Activated CD4-positive, alpha-beta T cell treated with anti-CD3 and anti-CD28 coated beads, Interleukin-2, amount 50 U/mL, for 24 hours (primary cell): Measurements from ENCODE around the gene SDSL.

Experiments used
- DNase-seq, 2 donors: peaks; one replicate each; pipeline ENCODE4 v3.0.0-alpha.2; 2020; ENCODE audit warnings: low read depth in 1 of 2, low spot score in 1 of 2

SDSL gene, protein sequence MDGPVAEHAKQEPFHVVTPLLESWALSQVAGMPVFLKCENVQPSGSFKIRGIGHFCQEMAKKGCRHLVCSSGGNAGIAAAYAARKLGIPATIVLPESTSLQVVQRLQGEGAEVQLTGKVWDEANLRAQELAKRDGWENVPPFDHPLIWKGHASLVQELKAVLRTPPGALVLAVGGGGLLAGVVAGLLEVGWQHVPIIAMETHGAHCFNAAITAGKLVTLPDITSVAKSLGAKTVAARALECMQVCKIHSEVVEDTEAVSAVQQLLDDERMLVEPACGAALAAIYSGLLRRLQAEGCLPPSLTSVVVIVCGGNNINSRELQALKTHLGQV

DNA sequence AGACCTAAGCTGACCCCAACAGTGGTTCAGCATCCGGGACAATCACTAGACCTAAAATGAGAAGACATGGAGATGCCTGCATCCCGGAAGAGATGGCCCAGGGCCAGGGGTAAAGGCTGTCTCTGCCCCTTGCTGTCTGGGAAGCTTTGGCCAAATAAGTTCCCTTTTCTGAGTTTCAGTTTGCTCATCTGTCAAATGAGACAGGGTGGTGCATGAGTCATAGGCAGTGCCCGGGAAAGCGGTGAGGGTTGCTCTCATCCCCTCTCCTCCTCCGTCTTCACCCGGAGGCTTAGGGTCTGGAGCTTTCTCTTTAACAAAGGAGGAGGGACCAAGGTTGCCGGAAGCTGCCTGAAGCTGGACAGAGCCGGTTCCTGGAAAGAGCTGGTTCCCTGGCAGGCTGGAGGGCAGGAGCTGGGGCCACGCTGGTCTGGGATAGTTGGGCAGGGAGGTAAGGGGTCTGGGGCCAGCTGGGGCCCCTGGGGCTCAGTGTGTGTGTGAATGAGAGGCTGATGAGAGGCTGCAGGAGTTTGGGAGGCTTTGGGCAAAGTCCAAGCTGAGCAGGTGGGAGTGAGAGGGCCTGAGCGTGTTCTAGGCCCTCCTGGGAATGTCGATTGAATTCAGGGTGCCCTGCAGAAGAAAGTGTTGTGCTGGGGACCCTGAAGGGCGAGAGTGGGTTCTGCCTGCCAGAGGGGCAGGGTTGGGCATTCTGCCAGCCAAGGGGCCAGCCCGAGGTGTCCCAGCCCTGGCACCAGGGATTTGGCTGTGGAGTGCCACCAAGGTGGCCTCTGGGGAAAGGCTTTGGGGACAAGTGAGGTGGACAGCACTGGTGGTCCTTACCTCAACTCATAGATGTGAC is at the start of gene SDSL:
SDSL (plus strand) TSS at position 351 of the 856 bp plus-strand sequence. CDS start 5,603 bp downstream, outside the sequence.
- no peak for DNase-seq

DNA sequence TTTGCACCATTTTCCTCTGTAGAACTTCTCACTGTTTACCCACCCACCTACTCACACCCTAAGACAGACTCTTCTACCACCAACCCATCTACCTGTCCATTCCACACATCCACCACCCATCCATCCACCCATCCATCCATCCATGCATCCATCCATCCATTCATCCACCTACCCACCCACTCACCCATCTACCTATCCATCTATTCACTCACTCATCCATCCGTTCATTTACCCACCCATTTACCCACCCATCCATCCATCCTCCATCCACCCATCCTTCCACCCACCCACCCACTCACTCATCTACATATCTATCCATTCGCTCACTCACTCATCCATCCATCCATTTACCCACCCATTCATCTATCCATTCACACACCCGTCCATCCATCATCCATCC is 48.7 kb upstream of the SDSL start:
- DNase-seq: no peak

DNA sequence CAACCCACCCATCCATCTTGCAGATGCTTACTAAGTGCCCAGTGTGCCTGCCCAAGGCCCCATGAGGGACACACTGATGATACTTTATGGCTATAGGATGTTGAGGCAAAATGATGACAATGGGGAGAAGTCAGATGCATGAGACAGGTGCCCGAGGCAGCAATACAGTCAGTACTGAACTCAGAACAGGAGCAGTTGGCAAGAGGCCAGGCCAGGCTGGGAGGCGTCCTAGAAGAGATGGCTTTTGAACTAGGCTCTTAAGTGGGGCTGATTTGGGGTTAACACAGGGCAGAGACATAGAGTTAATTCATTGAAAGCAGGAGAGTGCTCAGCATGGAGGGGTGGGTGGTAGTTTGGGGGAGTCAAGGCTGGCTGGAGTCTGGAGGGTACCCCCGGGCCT is 48.2 kb upstream of the SDSL start:
- no peak for DNase-seq

DNA sequence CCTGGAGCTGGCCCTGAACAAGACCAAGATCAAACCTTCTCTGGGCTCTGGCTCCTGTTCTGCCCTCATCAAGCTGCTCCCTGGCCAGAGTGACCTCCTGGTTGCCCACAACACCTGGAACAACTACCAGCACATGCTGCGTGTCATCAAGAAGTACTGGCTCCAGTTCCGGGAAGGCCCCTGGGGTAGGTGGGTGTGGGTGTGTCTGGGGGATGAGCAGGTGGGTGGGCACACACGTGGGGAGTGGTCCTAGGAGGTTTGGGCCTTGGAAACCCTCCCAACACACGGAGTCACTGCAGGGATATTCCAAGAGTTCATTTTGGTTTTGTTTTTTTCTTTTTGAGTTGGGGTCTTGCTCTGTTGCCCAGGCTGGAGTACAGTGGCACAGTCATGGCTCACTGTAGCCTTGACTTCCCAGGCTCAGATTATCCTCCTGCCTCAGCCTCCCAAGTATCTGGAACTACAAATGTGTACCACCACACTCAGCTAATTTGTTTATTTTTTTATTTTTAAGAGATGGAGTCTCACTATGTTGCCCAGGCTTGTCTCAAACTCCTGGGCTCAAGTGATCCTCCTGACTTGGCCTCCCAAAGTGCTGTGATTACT is 47.3 kb upstream of the SDSL start:
- no peak for DNase-seq

DNA sequence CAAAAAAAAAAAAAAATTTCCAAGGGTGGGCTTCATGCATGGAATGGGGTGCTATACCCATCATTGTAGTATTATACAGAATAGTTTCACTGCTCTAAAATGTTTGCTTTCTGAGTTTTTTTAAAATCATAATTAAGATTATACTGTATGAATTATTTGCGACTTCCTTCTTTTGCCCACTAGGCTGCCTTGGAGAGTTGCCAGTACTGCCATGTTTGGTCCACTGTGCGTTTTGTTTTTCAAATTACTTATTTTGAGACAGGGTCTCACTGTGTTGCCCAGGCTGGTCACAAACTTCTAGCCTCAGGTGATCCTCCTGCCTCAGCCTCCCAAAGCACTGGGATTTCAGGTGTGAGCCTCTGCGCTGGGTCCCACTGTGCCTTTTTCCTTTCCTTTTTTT is 43.9 kb upstream of the SDSL start:
- no peak for DNase-seq

DNA sequence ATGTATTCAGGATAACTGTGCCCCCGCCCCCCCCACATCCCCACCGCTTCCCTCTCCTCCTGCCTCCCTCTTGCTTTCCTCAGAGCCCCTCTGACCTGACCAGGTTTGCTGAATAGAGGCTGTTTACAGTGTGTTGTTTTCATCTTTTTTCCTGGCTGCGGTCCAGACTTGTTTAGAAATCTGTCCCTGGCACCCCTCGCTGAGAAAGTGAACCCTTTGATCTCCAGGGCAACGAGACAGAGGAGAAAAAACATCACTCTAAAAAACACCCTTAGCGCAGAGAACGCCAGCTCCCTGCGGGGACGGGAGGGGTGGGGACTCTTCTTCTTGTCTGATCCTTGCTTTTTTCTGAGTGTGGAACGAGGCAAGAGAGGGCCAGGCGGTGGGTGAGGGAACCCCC is 41.0 kb upstream of the SDSL start:
- DNase-seq: no peak

DNA sequence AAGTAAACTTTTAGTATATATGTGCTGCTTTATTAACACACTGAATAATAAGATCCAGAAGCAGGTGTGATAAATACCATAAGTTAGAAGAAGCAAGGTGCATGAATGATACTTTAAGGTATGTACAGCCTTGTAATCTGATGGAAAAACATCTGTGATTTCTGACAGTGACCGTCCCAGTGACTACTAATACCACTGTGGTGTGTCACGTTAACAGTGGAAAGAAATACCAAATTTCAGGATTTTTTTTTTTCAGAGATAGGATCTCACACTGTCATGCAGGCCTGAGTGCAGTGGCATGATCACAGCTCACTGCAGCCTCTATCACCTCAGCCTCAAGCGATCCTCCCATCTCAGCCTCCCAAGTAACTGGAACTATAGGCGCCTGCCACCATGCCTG is 40.0 kb upstream of the SDSL start:
- DNase-seq: no peak

DNA sequence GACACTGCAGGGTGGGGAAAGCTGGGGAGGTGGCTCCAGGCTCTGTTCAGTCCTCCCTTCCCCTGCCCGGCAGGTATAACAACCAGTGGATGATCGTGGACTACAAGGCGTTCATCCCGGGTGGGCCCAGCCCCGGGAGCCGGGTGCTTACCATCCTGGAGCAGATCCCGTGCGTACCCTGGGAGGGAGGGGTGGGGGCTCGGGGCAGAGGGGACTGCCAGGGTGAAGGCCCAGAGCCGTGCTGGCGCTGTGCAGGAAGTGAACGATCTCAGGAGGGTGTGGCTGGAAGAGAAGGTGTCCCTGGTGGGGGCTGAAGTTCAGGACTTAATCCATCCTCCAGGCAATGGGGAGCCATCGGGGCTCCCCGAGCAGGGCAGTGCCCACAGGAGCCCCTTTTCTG is 37.4 kb upstream of the SDSL start:
- no peak for DNase-seq

DNA sequence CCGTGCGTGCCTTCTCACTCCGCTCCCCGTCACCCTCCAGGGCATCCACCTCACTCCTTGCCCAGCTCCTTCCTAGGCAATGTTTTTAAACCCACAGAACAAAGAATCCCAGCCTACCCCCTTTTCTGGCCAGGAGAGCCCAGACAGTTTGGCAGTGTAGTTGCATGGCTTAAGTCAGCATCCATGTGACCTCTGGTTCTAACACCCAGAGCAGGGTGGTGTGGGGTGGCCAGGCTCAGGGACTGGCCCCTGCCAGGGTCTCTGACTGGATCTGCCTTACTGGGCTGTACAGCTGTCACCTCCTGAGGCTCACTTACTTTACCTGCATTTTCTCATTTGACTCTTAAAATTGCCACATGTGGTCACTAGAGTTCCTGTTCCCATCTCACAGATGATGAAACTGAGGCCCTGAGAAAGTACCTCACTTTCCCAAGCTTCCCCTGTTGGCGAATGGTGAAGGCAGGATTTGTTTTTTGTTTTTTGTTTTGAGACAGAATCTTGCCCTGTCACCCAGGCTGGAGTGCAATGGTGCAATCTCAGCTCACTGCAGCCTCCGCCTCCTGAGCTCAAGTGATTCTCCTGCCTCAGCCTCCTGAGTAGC is 36.8 kb upstream of the SDSL start:
- no peak for DNase-seq

DNA sequence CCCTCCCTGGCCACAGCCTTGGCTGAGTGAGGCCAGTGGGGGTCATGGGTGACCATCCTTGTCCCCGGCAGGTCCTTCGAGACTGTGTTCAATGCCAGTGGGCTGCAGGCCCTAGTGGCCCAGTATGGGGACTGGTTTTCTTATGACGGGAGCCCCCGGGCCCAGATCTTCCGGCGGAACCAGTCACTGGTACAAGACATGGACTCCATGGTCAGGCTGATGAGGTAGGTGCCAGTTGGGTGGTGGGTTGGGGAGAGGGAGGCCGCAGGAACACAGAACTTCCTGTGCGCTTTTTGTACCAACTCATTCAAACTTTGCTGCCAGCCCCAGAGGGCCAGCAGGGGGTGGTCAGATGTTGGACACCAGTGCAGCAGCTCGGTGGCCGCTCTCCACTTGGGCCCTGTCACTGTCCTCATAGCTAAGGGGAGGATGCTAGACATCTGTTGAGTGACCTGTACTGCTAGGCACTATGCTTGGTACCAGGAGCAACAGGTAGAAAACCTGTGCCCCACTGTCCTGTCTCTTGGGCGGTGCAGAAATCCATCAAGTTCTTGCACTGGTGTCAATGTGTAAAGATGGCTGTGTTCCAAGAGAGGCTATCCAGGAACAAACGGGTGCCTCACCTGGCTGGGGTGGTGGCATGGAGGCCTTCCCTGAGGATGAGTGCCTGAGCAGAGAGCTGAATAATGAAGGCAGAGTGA is 35.2 kb upstream of the SDSL start:
- no peak for DNase-seq

DNA sequence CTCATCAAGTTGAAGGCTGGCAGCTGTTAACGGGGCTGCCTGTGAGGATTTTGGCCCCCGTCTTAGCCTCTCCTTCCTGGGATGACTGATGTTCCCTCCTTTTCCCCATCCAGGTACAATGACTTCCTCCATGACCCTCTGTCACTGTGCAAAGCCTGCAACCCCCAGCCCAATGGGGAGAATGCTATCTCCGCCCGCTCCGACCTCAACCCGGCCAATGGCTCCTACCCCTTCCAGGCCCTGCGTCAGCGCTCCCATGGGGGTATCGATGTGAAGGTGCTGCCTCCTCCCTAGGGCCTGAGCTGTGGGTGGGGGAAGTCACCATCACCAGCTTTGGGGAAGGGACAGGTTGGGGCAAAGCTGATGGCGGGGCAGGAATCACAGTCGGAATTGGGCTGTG is 34.5 kb upstream of the SDSL start:
- DNase-seq: no peak

DNA sequence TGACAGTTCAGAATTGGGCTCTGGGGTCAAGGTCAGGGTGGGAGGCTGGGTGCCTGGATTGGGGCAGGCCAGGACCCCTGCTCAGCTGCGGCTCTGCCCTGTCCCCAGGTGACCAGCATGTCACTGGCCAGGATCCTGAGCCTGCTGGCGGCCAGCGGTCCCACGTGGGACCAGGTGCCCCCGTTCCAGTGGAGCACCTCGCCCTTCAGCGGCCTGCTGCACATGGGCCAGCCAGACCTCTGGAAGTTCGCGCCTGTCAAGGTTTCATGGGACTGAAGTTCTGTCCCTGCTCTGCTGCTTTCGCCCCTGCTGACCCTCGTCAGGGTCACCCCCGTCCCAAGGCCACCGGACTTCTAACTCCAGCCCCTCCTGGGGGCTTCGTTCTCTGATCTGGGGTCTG is 33.8 kb upstream of the SDSL start:
- DNase-seq: no peak

DNA sequence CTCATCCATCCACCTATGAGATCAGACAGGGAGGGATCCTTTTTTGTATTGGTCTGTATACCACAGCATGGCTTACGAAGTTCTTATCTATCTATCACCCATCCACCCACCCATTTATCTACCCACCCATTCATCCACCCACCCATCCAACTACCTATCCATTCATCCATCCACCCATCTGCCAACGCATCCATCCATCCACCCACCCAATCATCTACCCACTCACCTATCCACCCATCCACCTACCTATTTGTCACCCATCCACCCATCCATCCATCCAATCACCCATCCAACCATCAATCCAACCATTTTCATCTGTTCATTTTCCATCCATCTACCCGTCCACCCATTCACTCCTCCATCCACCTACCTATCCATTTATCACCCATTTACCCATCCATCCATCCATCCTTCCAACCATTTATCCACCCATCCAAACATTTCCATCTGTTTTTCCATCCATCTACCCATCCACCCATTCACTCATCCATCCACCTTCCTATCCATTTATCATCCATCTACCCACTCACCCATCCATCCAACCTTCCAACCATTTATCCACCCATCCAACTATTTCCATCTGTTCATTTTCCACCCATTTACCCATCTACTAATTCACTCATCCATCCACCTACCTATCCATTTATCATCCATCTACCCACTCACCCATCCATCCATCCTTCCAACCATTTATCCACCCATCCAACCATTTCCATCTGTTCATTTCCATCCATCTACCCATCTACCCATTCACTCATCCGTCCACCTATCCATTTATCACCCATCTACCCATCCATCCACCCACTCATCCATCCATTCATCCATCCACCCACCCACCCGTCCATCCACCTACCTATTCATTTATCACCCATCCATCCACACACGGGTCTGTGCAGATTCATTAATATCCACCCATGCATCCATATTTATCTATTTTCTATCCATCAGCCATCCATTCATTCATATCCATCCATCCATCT is 31.8 kb upstream of the SDSL start:
- no peak for DNase-seq

DNA sequence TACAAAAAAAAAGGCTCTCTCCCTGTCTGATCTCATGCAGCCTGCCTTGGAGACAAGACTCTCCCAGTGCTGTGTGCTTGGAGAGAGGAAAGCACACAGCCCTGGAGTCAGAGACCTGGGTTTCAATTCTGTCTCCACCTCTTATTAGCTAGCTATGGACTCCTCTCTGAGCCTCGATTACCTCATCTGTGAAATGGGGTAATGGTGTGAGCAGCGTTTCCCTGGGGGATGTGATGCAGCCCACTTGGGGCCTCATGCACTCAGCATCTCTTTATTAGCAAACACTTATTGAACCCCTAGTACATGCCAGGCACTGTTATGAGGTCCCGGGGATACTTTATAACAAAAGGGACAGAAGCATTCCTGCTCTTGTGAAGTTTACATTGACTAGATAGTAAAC is 31.0 kb upstream of the SDSL start:
- no peak for DNase-seq

DNA sequence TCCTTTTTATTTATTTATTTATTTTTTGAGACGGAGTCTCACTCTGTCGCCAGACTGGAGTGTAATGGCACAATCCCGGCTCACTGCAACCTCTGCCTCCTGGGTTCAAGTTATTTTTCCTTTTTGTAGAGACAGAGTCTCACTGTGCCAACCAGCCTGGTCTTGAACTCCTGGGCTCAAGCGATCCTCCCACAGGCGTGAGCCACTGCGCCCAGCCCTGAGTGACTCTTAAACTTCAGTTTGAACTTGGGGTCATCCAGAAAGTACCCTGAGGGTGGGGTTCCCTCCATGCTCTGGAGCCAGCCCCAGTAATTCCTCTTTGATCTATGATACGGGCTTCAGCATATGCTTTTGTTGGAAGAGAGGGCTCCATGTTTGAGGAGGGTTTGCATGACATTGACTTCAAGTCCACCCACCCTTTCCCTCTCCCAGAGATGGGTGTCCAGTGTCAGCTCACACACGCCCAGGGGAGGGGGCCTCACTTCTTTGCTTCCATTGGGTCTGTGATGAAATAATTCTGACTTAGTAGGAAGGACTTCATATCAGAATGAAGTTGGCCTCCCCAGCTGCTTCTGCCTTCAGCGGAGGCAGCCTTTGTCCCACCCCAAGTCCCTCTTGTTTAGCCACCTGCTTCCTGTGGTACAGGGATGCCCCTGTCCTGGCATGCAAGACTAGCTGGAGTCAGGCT is 30.4 kb upstream of the SDSL start:
- DNase-seq: no peak

DNA sequence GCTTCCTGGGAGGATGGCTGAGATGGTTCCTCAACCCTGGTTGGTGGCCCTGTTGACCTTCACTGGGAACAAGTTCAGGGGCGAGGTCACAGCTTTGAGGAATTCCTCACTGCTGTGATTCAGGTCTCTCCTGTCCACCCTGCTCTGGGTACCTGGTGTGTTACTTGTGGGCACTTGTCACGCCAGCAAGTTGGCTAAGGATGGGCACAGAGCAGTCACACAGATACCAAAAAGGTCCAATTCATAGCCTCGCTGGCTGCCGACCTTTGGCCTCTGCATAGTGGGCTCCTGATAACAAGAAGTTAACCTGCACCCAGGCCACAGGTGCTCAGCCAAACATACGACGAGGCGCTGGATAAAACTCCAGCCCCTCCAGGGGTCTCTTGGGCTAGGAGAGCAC is 29.7 kb upstream of the SDSL start:
- no peak for DNase-seq

DNA sequence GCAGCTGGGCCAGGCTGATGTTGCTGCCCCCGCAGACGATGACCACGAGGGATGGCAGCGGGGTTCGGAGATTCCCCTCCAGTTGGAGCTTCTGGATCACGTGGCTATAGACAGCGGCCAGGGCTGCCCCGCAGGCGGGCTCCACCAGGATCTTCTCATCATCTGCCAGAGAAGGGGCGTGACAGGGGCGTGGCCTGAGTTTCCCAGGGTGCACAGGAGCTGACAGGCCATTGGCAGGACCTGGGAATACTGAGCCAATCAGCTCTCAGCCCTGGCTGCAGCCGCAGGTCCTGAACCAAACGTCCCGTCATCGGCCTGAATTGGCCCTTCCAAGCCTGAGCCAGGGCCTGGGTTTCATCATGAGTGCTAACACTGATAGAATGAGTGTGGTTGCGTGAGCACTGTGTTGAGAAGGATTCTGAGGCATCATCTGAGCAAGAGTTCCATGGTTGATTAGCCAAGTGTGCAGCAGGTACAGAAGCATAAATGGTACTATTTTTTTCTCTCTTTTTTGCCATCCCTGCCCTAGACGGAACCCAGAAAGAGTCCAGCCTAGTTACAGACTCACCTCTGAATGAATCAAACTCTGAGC is 29.1 kb upstream of the SDSL start:
- DNase-seq: no peak

DNA sequence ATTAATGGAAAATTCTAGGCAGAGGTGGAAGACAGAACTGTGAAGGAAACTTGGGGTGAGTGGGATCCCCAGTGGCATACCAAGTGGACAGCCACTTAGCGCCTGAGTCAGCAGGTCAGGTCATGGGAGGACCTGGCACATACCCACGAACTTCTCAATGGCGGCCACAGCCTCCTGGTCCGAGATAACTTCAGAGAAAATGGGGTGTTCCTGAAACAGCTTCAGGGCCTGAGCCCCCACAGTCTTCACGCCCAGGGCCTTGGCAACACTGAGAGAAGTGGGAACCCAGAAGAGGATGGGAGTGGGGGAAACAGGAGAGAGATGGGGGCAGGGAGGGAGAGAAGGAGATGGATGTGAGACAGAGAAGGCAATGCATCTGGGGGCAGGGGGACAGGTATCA is 28.4 kb upstream of the SDSL start:
- DNase-seq: no peak

DNA sequence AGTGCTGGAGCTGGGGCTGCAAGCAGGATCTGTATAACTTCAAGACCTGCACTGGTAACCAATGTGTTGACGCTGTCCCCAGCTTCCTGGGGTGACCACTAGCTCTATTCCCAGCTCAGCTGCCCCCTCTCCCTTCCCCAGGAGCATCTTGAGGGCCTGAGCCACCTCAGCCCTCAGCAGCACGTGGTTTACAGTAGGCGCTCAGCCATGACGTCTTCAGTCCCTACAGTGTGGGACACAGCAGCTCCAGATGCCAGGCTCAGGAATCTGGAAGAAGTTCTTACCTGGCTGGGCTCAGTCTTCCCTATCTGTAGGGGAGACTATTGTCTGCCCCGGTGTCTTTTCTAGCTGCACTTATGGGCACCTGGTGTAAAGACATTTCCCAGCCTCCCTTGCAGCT is 27.1 kb upstream of the SDSL start:
- no peak for DNase-seq
